HL-60 (cell line): Measurements from ENCODE around the gene RASAL3. TPM values are rescaled to one million over a fixed set of nuclear protein-coding genes. Genes with fewer than 3 reads are reported as not detected.

Experiments
- DNase-seq, 2 experiments: peaks; one replicate each; pipeline ENCODE4 v3.0.0-alpha.2; 2010 to 2020; ENCODE audit warnings: low read depth in 1 of 2, low spot score in 1 of 2
- H3K27ac ChIP-seq: fragments of 250-450 bp; sonication (Bioruptor Pico); replicated peaks from 2 replicates; pipeline ENCODE4 v1.5.1; 2020; ENCODE audit warnings: mild to moderate bottlenecking, moderate library complexity
- H3K27me3 ChIP-seq: fragments of 250-450 bp; sonication (Bioruptor Pico); 2 replicates; pipeline ENCODE4 v1.5.1; 2021; ENCODE audit warnings: mild to moderate bottlenecking, moderate library complexity; ENCODE audit not compliant: insufficient read depth, poor library complexity, severe bottlenecking
- H3K4me3 ChIP-seq: replicated peaks from 2 replicates; pipeline ENCODE4 v1.5.1; 2011; ENCODE audit warnings: mild to moderate bottlenecking, control low read depth, low read length; ENCODE audit not compliant: insufficient read depth
- POLR2AphosphoS5 ChIP-seq: IDR thresholded peaks from 2 replicates; pipeline ENCODE4 v1.6.1; 2012; ENCODE audit warnings: low read depth
- REST ChIP-seq: IDR thresholded peaks from 2 replicates; pipeline ENCODE4 v1.6.1; 2012; ENCODE audit warnings: low read depth; ENCODE audit not compliant: insufficient replicate concordance
- SPI1 ChIP-seq: IDR thresholded peaks from 2 replicates; pipeline ENCODE4 v1.6.1; 2012; ENCODE audit warnings: low read depth, mild to moderate bottlenecking, borderline replicate concordance
- microRNA-seq: library from miRNA; unstranded; fragments of <30 nt; microRNA quantifications from one replicate; pipeline ENCODE4, GENCODE V29; 2018

RASAL3 gene

GRCh38 chr19:15402411-15403150 lies 61.8 kb downstream of the RASAL3 start:
- H3K27me3 ChIP-seq, result no peaks in the 10 kb centered on the region
- H3K4me3 ChIP-seq, result no peak overlapping the region
- no peak overlapping the region for H3K27ac ChIP-seq
- TF ChIP-seq REST (no peak), SPI1 (no peak), POLR2AphosphoS5 (no peak)
- DNase-seq, result no peak

Small RNA genes within 50 kb of the gene (microRNA-seq; reads per million reads assigned to microRNA genes)
- gene MIR1470, result not detected
